ENCODE data around the gene SLC39A11. TPM values are rescaled to one million over a fixed set of nuclear protein-coding genes. Genes with fewer than 3 reads are reported as not detected.

Gene SLC39A11
- polyA plus RNA-seq, 1 donor from 2014 or later, result 8.0 TPM

- Histone ChIP-seq H4K20me1 (ENCODE audit: insufficient read depth) (no peaks in the 10 kb centered on the region), H3K79me2 (replicated peaks; ENCODE audit: insufficient read depth, low read length) (no peaks in the 10 kb centered on the region), H3F3A (ENCODE audit: insufficient read depth, low read length, poor library complexity, severe bottlenecking) (no peaks in the 10 kb centered on the region), H3K36me3 (ENCODE audit: insufficient read depth, low read length) (no peaks in the 10 kb centered on the region), H3K9me3 (ENCODE audit: low read length) (no peaks in the 10 kb centered on the region), H3K4me2 (ENCODE audit: low read length) (no peak overlapping the region), H3K4me3 (ENCODE audit: low read length) (no peak overlapping the region), H3K9ac (ENCODE audit: low read length) (no peak overlapping the region), H3K27me3 (ENCODE audit: insufficient read depth, low read depth, low read length) (no peaks in the 10 kb centered on the region), H3K9me2 (ENCODE audit: insufficient read depth, low read length) (no peaks in the 10 kb centered on the region), H2AFZ (ENCODE audit: low read depth, low read length) (no peak overlapping the region), H3K27ac (ENCODE audit: low read length) (no peak overlapping the region)
- no peak for TF ChIP-seq POLR2AphosphoS5 (IDR thresholded peaks at IDR 0.05)
Observed at GRCh38 chr17:72745241-72745640, 347.2 kb downstream of the SLC39A11 start.

DNA sequence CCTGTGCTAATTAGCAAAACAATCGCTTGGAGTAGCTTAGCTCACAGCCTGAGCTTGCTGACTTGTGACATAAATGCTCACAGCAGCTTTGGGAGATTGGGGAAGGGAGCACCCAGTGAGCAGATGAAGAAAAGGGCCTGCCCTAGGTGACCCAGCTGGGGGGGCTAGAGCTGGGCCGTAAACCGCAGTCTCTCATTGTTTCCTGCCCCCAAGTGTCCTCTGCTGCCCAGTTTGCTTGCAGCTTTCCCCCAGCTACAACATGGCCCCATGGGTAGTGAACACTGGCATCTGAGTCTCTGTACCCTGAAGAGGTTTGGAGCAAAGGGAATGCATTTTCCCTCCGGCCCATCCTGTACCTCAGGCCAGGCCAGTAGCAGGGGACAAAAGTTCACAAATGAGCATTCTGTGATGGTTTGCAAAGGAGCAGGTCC is 349.4 kb downstream of the SLC39A11 start:
- H3K36me3 ChIP-seq (ENCODE audit: insufficient read depth, low read length), result no peaks in the 10 kb centered on the region
- H3K4me3 ChIP-seq (ENCODE audit: low read length), result no peak overlapping the region
- TF ChIP-seq RAD21 (conservative IDR thresholded peaks at IDR 0.05) (no peak), SMC3 (conservative IDR thresholded peaks at IDR 0.05; ENCODE audit: poor library complexity) (no peak), TAF1 (IDR thresholded peaks at IDR 0.05; ENCODE audit: low read depth) (no peak), EZH2 (IDR thresholded peaks at IDR 0.05; ENCODE audit: borderline replicate concordance, insufficient read depth, low read length, poor library complexity, severe bottlenecking) (no peak), POLR2AphosphoS5 (IDR thresholded peaks at IDR 0.05) (no peak), MXI1 (conservative IDR thresholded peaks at IDR 0.05; ENCODE audit: poor library complexity, severe bottlenecking) (no peak), EP300 (conservative IDR thresholded peaks at IDR 0.05; ENCODE audit: poor library complexity, severe bottlenecking) (no peak)
- TF ChIP-seq, protein P1, sequence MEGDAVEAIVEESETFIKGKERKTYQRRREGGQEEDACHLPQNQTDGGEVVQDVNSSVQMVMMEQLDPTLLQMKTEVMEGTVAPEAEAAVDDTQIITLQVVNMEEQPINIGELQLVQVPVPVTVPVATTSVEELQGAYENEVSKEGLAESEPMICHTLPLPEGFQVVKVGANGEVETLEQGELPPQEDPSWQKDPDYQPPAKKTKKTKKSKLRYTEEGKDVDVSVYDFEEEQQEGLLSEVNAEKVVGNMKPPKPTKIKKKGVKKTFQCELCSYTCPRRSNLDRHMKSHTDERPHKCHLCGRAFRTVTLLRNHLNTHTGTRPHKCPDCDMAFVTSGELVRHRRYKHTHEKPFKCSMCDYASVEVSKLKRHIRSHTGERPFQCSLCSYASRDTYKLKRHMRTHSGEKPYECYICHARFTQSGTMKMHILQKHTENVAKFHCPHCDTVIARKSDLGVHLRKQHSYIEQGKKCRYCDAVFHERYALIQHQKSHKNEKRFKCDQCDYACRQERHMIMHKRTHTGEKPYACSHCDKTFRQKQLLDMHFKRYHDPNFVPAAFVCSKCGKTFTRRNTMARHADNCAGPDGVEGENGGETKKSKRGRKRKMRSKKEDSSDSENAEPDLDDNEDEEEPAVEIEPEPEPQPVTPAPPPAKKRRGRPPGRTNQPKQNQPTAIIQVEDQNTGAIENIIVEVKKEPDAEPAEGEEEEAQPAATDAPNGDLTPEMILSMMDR (IDR thresholded peaks at IDR 0.05; ENCODE audit: poor library complexity, severe bottlenecking), result no peak
- TF ChIP-seq, protein P2, sequence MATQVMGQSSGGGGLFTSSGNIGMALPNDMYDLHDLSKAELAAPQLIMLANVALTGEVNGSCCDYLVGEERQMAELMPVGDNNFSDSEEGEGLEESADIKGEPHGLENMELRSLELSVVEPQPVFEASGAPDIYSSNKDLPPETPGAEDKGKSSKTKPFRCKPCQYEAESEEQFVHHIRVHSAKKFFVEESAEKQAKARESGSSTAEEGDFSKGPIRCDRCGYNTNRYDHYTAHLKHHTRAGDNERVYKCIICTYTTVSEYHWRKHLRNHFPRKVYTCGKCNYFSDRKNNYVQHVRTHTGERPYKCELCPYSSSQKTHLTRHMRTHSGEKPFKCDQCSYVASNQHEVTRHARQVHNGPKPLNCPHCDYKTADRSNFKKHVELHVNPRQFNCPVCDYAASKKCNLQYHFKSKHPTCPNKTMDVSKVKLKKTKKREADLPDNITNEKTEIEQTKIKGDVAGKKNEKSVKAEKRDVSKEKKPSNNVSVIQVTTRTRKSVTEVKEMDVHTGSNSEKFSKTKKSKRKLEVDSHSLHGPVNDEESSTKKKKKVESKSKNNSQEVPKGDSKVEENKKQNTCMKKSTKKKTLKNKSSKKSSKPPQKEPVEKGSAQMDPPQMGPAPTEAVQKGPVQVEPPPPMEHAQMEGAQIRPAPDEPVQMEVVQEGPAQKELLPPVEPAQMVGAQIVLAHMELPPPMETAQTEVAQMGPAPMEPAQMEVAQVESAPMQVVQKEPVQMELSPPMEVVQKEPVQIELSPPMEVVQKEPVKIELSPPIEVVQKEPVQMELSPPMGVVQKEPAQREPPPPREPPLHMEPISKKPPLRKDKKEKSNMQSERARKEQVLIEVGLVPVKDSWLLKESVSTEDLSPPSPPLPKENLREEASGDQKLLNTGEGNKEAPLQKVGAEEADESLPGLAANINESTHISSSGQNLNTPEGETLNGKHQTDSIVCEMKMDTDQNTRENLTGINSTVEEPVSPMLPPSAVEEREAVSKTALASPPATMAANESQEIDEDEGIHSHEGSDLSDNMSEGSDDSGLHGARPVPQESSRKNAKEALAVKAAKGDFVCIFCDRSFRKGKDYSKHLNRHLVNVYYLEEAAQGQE (IDR thresholded peaks at IDR 0.05; ENCODE audit: borderline replicate concordance), result no peak
- H3K27ac ChIP-seq (ENCODE audit: low read length), result no peak overlapping the region
- H4K20me1 ChIP-seq (ENCODE audit: insufficient read depth), result no peaks in the 10 kb centered on the region
- no peaks in the 10 kb centered on the region for H3F3A ChIP-seq (ENCODE audit: insufficient read depth, low read length, poor library complexity, severe bottlenecking)
- no peaks in the 10 kb centered on the region for H3K79me2 ChIP-seq (replicated peaks; ENCODE audit: insufficient read depth, low read length)
- no peaks in the 10 kb centered on the region for H3K9me3 ChIP-seq (ENCODE audit: low read length)
- no peak overlapping the region for H3K4me2 ChIP-seq (ENCODE audit: low read length)
- H3K9me2 ChIP-seq (ENCODE audit: insufficient read depth, low read length), result no peaks in the 10 kb centered on the region
- H3K27me3 ChIP-seq (ENCODE audit: insufficient read depth, low read depth, low read length), result no peaks in the 10 kb centered on the region
- no peak overlapping the region for H2AFZ ChIP-seq (ENCODE audit: low read depth, low read length)
- H3K9ac ChIP-seq (ENCODE audit: low read length), result no peak overlapping the region
